ENCODE results near the gene SEC61G. TPM values are rescaled to one million over a fixed set of nuclear protein-coding genes. Genes with fewer than 3 reads are reported as not detected.

SEC61G gene
- total RNA-seq, 1 donor, result 203 TPM

DNA sequence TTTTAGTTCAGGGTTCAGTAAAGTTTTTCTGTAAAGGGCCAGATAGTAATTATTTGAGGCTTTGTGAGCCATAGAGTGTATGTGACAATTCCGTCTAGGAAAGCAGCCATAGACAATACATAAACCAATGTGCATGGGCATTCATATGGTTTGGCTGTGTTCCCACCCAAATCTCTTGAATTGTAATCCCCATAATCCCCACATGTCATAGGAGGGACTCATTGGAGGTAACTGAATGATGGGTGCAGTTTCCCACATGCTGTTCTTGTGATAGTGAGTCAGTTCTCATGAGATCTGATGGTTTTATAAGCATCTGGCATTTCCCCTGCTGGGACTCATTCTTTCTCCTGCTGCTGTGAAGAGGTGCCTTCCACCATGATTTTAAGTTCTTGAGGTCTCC lies 29.9 kb downstream of the SEC61G start:
- Histone ChIP-seq H3K36me3 (ENCODE audit: insufficient read depth, low read length) (no peaks in the 10 kb centered on the region), H3K79me2 (ENCODE audit: insufficient read depth, low read length) (no peaks in the 10 kb centered on the region), H3K27ac (ENCODE audit: low read depth, low read length) (no peak overlapping the region), H2AFZ (ENCODE audit: low read length) (no peak overlapping the region), H4K20me1 (ENCODE audit: insufficient read depth, low read length) (no peaks in the 10 kb centered on the region), H3K4me1 (ENCODE audit: insufficient read depth, low read length) (no peaks in the 10 kb centered on the region), H3K27me3 (ENCODE audit: insufficient read depth, low read length) (no peaks in the 10 kb centered on the region), H3K4me2 (ENCODE audit: insufficient read depth, low read length) (no peak overlapping the region), H3K9me3 (ENCODE audit: low read depth, low read length) (no peaks in the 10 kb centered on the region), H3K4me3 (ENCODE audit: insufficient read depth, low read length) (no peak overlapping the region)
- no peak for DNase-seq (ENCODE audit: insufficient read length, low spot score, missing footprints)
- TF ChIP-seq, protein P1, sequence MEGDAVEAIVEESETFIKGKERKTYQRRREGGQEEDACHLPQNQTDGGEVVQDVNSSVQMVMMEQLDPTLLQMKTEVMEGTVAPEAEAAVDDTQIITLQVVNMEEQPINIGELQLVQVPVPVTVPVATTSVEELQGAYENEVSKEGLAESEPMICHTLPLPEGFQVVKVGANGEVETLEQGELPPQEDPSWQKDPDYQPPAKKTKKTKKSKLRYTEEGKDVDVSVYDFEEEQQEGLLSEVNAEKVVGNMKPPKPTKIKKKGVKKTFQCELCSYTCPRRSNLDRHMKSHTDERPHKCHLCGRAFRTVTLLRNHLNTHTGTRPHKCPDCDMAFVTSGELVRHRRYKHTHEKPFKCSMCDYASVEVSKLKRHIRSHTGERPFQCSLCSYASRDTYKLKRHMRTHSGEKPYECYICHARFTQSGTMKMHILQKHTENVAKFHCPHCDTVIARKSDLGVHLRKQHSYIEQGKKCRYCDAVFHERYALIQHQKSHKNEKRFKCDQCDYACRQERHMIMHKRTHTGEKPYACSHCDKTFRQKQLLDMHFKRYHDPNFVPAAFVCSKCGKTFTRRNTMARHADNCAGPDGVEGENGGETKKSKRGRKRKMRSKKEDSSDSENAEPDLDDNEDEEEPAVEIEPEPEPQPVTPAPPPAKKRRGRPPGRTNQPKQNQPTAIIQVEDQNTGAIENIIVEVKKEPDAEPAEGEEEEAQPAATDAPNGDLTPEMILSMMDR (IDR thresholded peaks at IDR 0.05; ENCODE audit: extremely low read depth, low read depth, low read length), result no peak

DNA sequence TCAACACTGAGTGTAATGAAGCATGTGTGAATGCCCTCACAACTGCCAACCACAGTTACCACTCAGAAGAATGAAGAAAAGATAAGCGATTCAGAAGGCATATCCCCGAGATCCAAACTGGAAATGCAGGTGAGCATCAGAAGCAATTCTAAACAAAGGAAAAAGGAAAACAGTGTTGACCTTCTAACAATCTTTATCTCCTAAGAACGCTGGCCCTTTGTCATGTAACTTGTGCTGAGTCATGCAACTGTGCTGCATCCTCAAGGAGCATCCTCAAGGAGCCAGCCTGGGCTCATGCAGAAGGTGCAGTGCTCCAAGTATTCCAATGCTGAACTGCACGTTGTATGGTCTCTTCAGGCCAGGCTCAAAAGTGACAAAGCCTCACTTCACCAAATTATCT lies 30.6 kb downstream of the SEC61G start:
- H3K4me3 ChIP-seq (ENCODE audit: insufficient read depth, low read length), result no peak overlapping the region
- H3K36me3 ChIP-seq (ENCODE audit: insufficient read depth, low read length), result no peaks in the 10 kb centered on the region
- H3K4me2 ChIP-seq (ENCODE audit: insufficient read depth, low read length), result no peak overlapping the region
- H3K27ac ChIP-seq (ENCODE audit: low read depth, low read length), result no peak overlapping the region
- H3K4me1 ChIP-seq (ENCODE audit: insufficient read depth, low read length), result no peaks in the 10 kb centered on the region
- TF ChIP-seq, protein P1 (IDR thresholded peaks at IDR 0.05; ENCODE audit: extremely low read depth, low read depth, low read length), result no peak
- DNase-seq (ENCODE audit: insufficient read length, low spot score, missing footprints), result no peak
- H4K20me1 ChIP-seq (ENCODE audit: insufficient read depth, low read length), result no peaks in the 10 kb centered on the region
- H3K27me3 ChIP-seq (ENCODE audit: insufficient read depth, low read length), result no peaks in the 10 kb centered on the region
- no peaks in the 10 kb centered on the region for H3K9me3 ChIP-seq (ENCODE audit: low read depth, low read length)
- no peaks in the 10 kb centered on the region for H3K79me2 ChIP-seq (ENCODE audit: insufficient read depth, low read length)
- no peak overlapping the region for H2AFZ ChIP-seq (ENCODE audit: low read length)

DNA sequence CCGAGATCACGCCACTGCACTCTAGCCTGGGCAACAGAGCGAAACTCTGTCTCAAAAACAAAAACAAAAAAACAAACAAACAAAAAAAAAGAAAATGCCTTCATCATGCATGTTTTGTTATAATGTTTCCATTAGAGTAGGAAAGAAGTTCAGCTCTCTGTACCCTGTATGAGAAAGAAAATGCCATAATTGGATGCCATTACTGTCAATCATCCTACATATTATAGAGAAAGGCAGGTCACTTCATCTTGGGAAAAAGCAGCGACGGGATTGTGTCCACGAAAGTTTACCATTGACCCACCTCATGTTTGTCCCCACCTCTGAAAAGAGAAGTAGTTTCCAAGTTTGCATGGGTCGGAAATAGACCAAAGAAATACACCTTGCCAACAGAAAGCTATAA lies 33.8 kb downstream of the SEC61G start:
- DNase-seq (ENCODE audit: insufficient read length, low spot score, missing footprints), result no peak
- Histone ChIP-seq H3K4me3 (ENCODE audit: insufficient read depth, low read length) (no peak overlapping the region), H3K9me3 (ENCODE audit: low read depth, low read length) (no peaks in the 10 kb centered on the region), H4K20me1 (ENCODE audit: insufficient read depth, low read length) (no peaks in the 10 kb centered on the region), H3K36me3 (ENCODE audit: insufficient read depth, low read length) (no peaks in the 10 kb centered on the region), H3K4me1 (ENCODE audit: insufficient read depth, low read length) (no peaks in the 10 kb centered on the region), H3K4me2 (ENCODE audit: insufficient read depth, low read length) (no peak overlapping the region), H3K27me3 (ENCODE audit: insufficient read depth, low read length) (no peaks in the 10 kb centered on the region), H3K27ac (ENCODE audit: low read depth, low read length) (no peak overlapping the region), H2AFZ (ENCODE audit: low read length) (no peak overlapping the region), H3K79me2 (ENCODE audit: insufficient read depth, low read length) (no peaks in the 10 kb centered on the region)
- TF ChIP-seq, protein P1 (IDR thresholded peaks at IDR 0.05; ENCODE audit: extremely low read depth, low read depth, low read length), result no peak

DNA sequence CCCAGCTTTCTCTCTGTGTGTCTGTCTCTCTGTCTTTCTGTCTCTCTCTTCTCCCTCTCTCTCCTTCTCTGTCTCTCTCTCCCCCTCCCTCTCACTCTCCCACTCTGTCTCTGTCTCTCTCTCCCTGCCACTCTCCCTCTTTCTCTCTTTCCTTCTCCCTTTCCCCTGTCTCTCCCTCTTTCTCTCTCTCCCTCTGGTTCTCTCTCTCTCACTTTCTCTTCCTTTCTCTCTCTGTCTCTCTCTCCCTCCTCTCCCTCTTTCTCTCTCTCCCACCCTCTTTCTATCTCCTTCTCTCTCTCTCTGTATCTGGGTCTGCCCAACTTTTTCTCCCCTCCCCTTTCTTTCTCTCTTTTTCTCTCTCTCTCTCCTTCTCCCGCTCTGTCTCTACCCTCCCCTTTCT lies 36.5 kb downstream of the SEC61G start:
- H3K9me3 ChIP-seq (ENCODE audit: low read depth, low read length), result no peaks in the 10 kb centered on the region
- H2AFZ ChIP-seq (ENCODE audit: low read length), result no peak overlapping the region
- H4K20me1 ChIP-seq (ENCODE audit: insufficient read depth, low read length), result no peaks in the 10 kb centered on the region
- TF ChIP-seq, protein P1 (IDR thresholded peaks at IDR 0.05; ENCODE audit: extremely low read depth, low read depth, low read length), result no peak
- H3K27me3 ChIP-seq (ENCODE audit: insufficient read depth, low read length), result no peaks in the 10 kb centered on the region
- H3K27ac ChIP-seq (ENCODE audit: low read depth, low read length), result no peak overlapping the region
- no peaks in the 10 kb centered on the region for H3K79me2 ChIP-seq (ENCODE audit: insufficient read depth, low read length)
- no peaks in the 10 kb centered on the region for H3K4me1 ChIP-seq (ENCODE audit: insufficient read depth, low read length)
- H3K4me3 ChIP-seq (ENCODE audit: insufficient read depth, low read length), result no peak overlapping the region
- no peak for DNase-seq (ENCODE audit: insufficient read length, low spot score, missing footprints)
- no peaks in the 10 kb centered on the region for H3K36me3 ChIP-seq (ENCODE audit: insufficient read depth, low read length)
- H3K4me2 ChIP-seq (ENCODE audit: insufficient read depth, low read length), result no peak overlapping the region
